Neutrophil (primary cell): ENCODE results near the gene FBP1.

ENCODE experiments used
- H3K27ac ChIP-seq: fragments of 200-600 bp; sonication (generic); 2 replicates; pipeline ENCODE4 v1.5.1; 2016; ENCODE audit warnings: mild to moderate bottlenecking, moderate library complexity
- H3K27me3 ChIP-seq: fragments of 200-600 bp; sonication (generic); 2 replicates; pipeline ENCODE4 v1.6.0; 2016; ENCODE audit warnings: mild to moderate bottlenecking
- H3K36me3 ChIP-seq: fragments of 200-600 bp; sonication (generic); 2 replicates; pipeline ENCODE4 v1.5.1; 2017
- H3K4me1 ChIP-seq, 2 experiments: fragments of 200-600 bp in 1 of 2; sonication (generic) in 1 of 2; 1 replicate in 1 of 2; 2 replicates in 1 of 2; pipeline versions ENCODE4 v1.5.1 to v1.6.1; 2013 to 2016; ENCODE audit warnings: low read depth in 1 of 2, low read length in 1 of 2, mild to moderate bottlenecking in 1 of 2, moderate library complexity in 1 of 2; ENCODE audit not compliant: control insufficient read depth in 1 of 2, insufficient read depth in 1 of 2
- H3K4me3 ChIP-seq, 2 experiments: fragments of 200-600 bp in 1 of 2; sonication (generic) in 1 of 2; 1 replicate in 1 of 2; 2 replicates in 1 of 2; pipeline ENCODE4 v1.5.1; 2013 to 2016; ENCODE audit warnings: low read depth in 1 of 2, low read length in 1 of 2, mild to moderate bottlenecking in 1 of 2, moderate library complexity in 1 of 2
- H3K9me3 ChIP-seq: fragments of 200-600 bp; sonication (generic); 2 replicates; pipeline ENCODE4 v1.5.1; 2016
- TF ChIP-seq, protein P1 (sequence below): fragments of 200-600 bp; sonication (generic); IDR thresholded peaks from 2 replicates; pipeline ENCODE4 v1.5.1; 2016; ENCODE audit warnings: antibody characterized with exemption

The FBP1 gene

DNA sequence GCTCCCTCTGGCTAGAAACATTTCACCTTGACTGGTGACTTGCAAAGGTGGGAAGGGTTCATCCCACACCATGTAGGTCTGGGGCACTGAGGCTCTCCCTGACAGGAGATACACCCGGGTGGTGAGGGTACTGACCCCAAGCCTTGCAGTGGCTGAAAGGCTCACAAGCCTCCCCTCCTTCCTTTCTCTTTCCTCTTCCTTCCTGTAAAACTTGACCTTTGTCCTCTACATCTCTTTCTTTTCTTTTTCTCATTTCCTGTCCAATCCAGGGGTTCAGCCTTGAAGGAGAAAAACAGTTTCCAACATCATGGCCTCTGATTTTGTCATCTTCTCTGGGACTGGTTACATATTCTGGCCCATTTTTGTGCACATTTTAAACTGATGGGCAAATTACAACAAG, 62.3 kb downstream of the FBP1 start:
- Histone ChIP-seq H3K9me3 (no peaks in the 10 kb centered on the region), H3K27ac (no peak overlapping the region), H3K4me1 (no peaks in the 10 kb centered on the region), H3K4me3 (no peak overlapping the region), H3K36me3 (no peaks in the 10 kb centered on the region), H3K27me3 (no peaks in the 10 kb centered on the region)
- TF ChIP-seq, protein P1, sequence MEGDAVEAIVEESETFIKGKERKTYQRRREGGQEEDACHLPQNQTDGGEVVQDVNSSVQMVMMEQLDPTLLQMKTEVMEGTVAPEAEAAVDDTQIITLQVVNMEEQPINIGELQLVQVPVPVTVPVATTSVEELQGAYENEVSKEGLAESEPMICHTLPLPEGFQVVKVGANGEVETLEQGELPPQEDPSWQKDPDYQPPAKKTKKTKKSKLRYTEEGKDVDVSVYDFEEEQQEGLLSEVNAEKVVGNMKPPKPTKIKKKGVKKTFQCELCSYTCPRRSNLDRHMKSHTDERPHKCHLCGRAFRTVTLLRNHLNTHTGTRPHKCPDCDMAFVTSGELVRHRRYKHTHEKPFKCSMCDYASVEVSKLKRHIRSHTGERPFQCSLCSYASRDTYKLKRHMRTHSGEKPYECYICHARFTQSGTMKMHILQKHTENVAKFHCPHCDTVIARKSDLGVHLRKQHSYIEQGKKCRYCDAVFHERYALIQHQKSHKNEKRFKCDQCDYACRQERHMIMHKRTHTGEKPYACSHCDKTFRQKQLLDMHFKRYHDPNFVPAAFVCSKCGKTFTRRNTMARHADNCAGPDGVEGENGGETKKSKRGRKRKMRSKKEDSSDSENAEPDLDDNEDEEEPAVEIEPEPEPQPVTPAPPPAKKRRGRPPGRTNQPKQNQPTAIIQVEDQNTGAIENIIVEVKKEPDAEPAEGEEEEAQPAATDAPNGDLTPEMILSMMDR = no peak

DNA sequence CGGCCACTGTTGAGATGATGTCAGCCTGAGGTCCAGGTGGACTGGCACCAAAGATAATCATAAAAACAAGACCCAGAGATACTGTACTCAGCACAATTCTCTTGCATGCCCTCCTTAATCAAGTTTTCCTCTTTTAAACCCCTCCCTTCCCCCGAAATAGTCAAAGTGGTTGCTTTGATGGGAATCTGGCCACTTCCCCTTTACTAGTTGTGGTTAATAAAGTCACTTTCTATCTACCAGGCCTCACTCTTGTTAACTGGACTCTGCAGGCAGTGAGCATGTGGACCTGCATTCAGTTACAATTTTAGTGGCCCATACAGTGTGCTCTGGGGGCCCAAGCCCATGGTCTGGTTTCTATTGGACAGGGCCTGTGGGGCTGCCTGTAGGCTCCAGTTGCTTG, 63.2 kb downstream of the FBP1 start:
- Histone ChIP-seq H3K9me3 (no peaks in the 10 kb centered on the region), H3K27me3 (no peaks in the 10 kb centered on the region), H3K36me3 (no peaks in the 10 kb centered on the region), H3K4me3 (no peak overlapping the region), H3K4me1 (no peaks in the 10 kb centered on the region), H3K27ac (no peak overlapping the region)
- TF ChIP-seq, protein P1 = no peak

DNA sequence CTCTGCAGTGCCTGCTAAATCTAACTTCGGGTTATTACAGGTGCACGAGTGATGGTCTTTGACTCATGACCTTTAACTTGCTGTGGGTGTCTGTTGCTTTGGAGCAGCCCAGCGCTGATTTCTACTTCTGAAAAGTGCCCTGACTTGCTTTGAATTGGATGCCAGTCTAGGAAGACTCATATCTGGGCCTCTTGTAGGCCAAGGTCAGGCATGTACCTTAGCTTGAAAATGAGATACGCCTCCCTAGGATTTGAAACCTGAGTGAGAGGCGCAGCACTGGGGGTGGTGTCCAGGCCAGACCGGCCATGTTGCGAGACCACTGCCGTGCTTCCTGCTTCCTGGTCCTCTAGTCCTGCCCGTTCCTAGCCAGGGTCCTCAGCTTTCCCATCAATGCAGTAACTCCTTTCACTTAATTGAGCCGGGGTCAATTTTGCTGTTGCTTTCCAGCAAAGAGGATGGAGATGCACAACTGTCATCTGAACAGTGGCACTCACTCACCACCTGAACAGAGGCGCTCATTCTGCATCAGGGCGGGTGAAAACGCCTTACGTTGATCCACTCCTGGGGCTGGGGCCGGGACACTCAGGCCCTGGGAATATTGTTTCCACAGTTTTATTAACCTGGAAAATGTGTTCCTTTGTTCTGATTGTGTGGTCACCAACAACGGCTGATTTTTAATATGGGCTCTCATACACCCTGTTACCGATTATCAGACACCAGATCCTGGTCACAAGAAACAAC, 70.2 kb downstream of the FBP1 start:
- H3K27me3 ChIP-seq = no peaks in the 10 kb centered on the region
- no peak overlapping the region for H3K27ac ChIP-seq
- H3K4me1 ChIP-seq = no peaks in the 10 kb centered on the region
- TF ChIP-seq, protein P1 = no peak
- H3K9me3 ChIP-seq = no peaks in the 10 kb centered on the region
- no peak overlapping the region for H3K4me3 ChIP-seq
- H3K36me3 ChIP-seq = no peaks in the 10 kb centered on the region

DNA sequence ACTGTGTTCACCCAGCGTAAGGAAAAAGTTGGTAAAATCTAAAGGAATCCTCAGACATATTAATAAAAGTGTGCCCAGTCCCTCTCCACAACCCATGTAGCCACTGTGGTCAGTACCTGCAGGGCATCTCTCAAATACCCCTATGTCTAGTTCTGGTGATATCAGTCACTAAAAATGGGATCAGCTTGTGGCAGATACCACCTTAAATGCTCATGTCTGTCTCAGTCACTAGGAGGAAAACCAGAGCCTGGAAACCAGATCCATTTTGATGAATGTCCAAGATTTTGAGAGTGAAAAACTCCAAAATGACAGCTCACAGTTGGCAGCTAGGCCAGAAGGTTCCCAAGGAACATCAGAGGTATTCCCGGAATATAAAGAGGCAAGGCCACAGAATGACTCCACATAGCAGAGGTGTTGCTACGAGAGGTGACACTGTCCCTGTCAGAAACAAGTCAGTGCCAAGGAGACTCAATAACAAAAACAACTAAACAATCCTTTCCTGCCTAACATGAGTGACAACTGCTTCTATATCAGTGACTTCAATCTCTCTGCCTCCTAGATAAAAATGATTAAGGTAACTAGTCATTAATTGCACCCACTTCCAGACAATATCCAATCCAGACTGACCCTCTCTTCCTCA, 70.9 kb downstream of the FBP1 start:
- Histone ChIP-seq H3K4me1 (no peaks in the 10 kb centered on the region), H3K27ac (no peak overlapping the region), H3K36me3 (no peaks in the 10 kb centered on the region), H3K9me3 (no peaks in the 10 kb centered on the region), H3K4me3 (no peak overlapping the region), H3K27me3 (no peaks in the 10 kb centered on the region)
- TF ChIP-seq, protein P1 = no peak

DNA sequence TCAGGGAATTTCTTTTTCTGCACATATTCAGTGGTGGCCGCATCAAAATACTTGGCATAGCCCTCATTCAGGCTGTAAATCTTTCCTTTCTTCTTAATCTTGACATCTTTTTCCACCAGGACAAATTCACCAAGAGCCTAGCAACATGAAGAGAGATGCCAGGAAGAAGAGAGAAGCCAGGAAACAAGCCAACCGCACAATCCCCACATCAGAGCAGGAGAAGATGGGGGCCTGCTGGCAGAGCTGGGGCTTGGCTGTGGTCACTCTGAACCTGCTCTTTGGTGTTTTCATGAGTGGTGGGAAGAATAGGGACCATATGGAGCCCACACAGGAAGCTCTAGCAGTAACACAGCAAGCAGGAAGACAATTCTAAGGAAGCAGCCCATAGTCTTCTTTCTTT, 72.0 kb downstream of the FBP1 start:
- Histone ChIP-seq H3K27me3 (no peaks in the 10 kb centered on the region), H3K27ac (no peak overlapping the region), H3K4me1 (no peaks in the 10 kb centered on the region), H3K9me3 (no peaks in the 10 kb centered on the region), H3K36me3 (no peaks in the 10 kb centered on the region), H3K4me3 (no peak overlapping the region)
- TF ChIP-seq, protein P1 = no peak
